Right lobe of liver (tissue), 6 donors: ENCODE results near the gene HESX1. TPM values are rescaled to one million over a fixed set of nuclear protein-coding genes. Genes with fewer than 3 reads are reported as not detected.

Experiments used
- ATAC-seq, 4 donors: fragments of 200-7000 bp; cut with Tn5 transposase; one replicate each; pipeline ENCODE4 v1.9.1; 2020; ENCODE audit warnings: mild to moderate bottlenecking in 4 of 4, moderate library complexity in 4 of 4
- DNase-seq, 3 donors: peaks; one replicate each; pipeline ENCODE4 v3.0.0-alpha.2; 2020
- H3K27ac ChIP-seq, 3 donors: fragments of 200-600 bp; one replicate each; pipeline ENCODE4 v1.8.0; 2022
- H3K27me3 ChIP-seq, 2 donors: fragments of 200-600 bp; one replicate each; pipeline ENCODE4 v1.8.0; 2022
- H3K36me3 ChIP-seq, 4 donors: fragments of 200-600 bp; sonication (generic) in 1 of 4; one replicate each; pipeline versions ENCODE4 v1.5.1 to v1.8.0; 2017 to 2022; ENCODE audit warnings: control low read depth in 1 of 4
- H3K4me1 ChIP-seq, 4 donors: fragments of 200-600 bp; sonication (generic) in 1 of 4; one replicate each; pipeline versions ENCODE4 v1.5.1 to v1.8.0; 2017 to 2022; ENCODE audit warnings: control low read depth in 1 of 4
- H3K4me3 ChIP-seq, 3 donors: fragments of 200-600 bp; one replicate each; pipeline ENCODE4 v1.8.0; 2022
- H3K9me3 ChIP-seq, 4 donors: fragments of 200-600 bp; sonication (generic) in 1 of 4; one replicate each; pipeline versions ENCODE4 v1.5.1 to v1.8.0; 2017 to 2022; ENCODE audit warnings: control low read depth in 1 of 4
- POLR2A ChIP-seq: fragments of 450-650 bp; IDR thresholded peaks from one replicate; pipeline ENCODE4 v1.6.1; 2017; ENCODE audit warnings: antibody characterized with exemption, mild to moderate bottlenecking
- WGBS: methylation state at CpG from one replicate; pipeline ENCODE4 v1.1.6; 2018; ENCODE audit warnings: low coverage, low lambda C conversion rate; ENCODE audit not compliant: insufficient coverage; ENCODE audit errors: missing lambda C conversion rate; 5-methylcytosine and 5-hydroxymethylcytosine counted together
- intact Hi-C, 2 donors: fragments of 100-400 bp; cut with DNase I; formaldehyde crosslinking; loops; one replicate each; pipeline versions ENCODE4 v1.11.2 to v1.14.1; 2022
- total RNA-seq, 6 experiments: library from RNA; depleted of rRNA in 2 of 6; stranded (reverse); fragments of >200 nt in 2 of 6; fragmentation: NEBNext Ultra II Directional in 3 of 6; extraction: Animal tissue kit (Norgen Biotek cat#: 25700) in 3 of 6; gene quantifications; one replicate each; pipeline versions ENCODE4 v1.1.0 to v1.2.4, GENCODE V29; 2016 to 2023
- TF ChIP-seq, protein P1 (sequence below), 4 donors: fragments of 200-600 bp in 3 of 4; fragments of 450-650 bp in 1 of 4; IDR thresholded peaks; one replicate each; pipeline versions ENCODE4 v1.5.1 to v1.8.0; 2016 to 2022; ENCODE audit warnings: antibody characterized with exemption in 4 of 4, mild to moderate bottlenecking in 2 of 4
- donor health status: DM: no; HTN: yes; CAD: no.
- donor health status: DM: no; HTN: no; CAD: no.
- donor health status: DM: no; HTN: no; CAD: no.
- donor health status: DM: no; HTN: yes; CAD: no.
- donor health status: DM: no; HTN: yes; CAD: no.

The HESX1 gene
- total RNA-seq, 6 experiments from 2014 or later = 0.22 to 0.95 (median 0.66) TPM; not detected in 2

DNA sequence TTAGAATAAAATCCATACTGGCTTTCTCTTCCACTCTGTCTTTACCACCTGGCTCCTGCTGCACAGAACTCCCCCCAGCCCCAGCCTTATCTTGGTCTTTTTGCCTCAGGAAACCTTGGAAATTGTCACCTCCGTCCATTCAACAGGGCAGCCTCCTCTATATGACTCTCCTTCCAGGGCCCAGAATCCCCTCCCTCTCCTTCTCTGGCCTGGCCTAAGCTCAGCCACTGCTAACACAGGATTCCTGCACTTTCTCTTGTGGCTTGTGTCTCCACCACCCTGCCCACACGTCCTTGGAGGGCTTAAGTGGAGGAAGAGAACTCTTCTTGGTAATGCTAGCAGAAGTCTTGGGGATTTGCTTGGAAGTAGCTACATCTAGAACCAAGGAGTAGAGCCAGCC, 33.1 kb downstream of the HESX1 start:
- no peaks in the 10 kb centered on the region for H3K27me3 ChIP-seq
- 33% methylated on average over 2 of the region's 2 CpGs for WGBS
- H3K4me3 ChIP-seq = no peak overlapping the region
- intact Hi-C loops = no loop called here
- DNase-seq = no peak
- no peak overlapping the region for H3K27ac ChIP-seq
- no peak for TF ChIP-seq POLR2A
- TF ChIP-seq, protein P1, sequence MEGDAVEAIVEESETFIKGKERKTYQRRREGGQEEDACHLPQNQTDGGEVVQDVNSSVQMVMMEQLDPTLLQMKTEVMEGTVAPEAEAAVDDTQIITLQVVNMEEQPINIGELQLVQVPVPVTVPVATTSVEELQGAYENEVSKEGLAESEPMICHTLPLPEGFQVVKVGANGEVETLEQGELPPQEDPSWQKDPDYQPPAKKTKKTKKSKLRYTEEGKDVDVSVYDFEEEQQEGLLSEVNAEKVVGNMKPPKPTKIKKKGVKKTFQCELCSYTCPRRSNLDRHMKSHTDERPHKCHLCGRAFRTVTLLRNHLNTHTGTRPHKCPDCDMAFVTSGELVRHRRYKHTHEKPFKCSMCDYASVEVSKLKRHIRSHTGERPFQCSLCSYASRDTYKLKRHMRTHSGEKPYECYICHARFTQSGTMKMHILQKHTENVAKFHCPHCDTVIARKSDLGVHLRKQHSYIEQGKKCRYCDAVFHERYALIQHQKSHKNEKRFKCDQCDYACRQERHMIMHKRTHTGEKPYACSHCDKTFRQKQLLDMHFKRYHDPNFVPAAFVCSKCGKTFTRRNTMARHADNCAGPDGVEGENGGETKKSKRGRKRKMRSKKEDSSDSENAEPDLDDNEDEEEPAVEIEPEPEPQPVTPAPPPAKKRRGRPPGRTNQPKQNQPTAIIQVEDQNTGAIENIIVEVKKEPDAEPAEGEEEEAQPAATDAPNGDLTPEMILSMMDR (IDR thresholded peaks at IDR 0.05) = no peak
- no peaks in the 10 kb centered on the region for H3K9me3 ChIP-seq
- H3K36me3 ChIP-seq = no peaks in the 10 kb centered on the region
- peaks cover 0 to 8% (median 3%) of the 10 kb centered on the region in 4 donors for H3K4me1 ChIP-seq
- no peak for ATAC-seq

DNA sequence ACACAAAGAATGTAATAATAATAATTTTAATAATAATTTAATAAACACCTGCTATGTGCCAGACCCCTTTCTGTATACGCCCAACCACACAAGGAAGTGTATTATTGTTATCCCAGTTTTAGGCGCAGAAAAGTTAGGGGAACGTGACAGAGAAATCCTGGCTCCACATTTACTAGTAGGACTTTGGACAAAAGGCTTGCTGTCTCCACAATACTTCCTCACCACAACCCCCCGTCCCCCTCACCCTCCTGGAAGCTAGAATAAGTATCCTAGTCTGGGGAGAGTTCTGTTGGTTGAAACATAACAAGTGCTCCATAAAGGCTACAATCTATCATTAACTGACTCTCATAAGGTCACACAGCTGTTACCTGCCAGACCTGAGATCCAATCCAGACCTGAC, 34.1 kb downstream of the HESX1 start:
- Histone ChIP-seq H3K36me3 (no peaks in the 10 kb centered on the region), H3K27ac (no peak overlapping the region), H3K4me1 (peaks cover 0 to 17% (median 3%) of the 10 kb centered on the region in 4 donors), H3K27me3 (no peaks in the 10 kb centered on the region), H3K4me3 (no peak overlapping the region), H3K9me3 (no peaks in the 10 kb centered on the region)
- DNase-seq (no peak), ATAC-seq (no peak)
- TF ChIP-seq, protein P1 (IDR thresholded peaks at IDR 0.05) = no peak
- no peak for TF ChIP-seq POLR2A
- intact Hi-C loops = no loop called here
- 15% methylated on average over 4 of the region's 4 CpGs for WGBS

DNA sequence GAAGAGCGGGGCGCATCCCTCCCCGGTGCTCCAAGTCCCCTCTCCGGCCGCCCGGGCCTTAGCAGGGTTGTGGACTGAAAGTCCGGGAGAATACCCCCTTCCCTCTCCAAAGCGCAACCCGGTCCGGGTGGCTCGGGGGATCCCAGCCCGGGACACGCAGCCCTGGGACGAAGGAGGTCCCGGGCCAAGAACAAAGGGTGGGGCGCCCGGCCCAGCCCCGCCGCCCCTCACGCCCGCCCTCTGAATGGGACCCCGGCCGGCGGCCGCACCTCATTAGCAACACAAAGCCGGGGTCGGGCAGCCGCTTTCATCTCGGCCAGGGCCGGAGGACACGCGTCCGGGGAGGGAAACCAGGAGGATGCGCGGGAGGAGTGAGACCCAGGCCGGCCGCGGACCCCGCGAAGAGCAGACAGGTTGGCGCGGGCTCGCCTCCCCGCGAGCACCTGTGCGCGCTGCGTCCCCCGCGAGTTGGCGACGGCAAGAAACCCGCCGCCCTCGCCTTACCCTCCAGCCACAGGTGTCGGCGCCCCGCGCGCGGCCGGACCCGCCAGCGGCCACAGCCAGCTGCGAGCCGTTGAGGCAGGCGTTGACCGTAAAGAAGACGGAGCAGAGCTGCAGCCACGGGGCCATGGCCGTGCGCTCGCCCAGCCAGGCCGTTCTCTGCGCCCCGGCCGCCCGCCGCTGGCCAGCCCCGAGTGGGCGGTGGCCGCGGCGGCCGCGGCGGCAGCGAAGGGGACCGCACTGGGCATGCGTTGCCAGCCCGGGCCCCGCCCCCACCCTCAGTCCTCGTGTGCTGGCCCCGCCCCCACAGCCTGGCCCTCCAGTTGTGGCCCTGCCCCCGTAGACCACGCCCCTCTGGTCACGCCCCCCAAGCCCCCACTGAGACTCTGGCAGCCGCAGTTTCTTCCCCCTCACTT, 34.9 kb downstream of the HESX1 start, which contains the start of gene IL17RD:
Gene IL17RD, minus strand, starts transcription at position 697 of the 917 bp plus-strand sequence. Its CDS starts 67 bp downstream, at position 630.
- Histone ChIP-seq H3K27ac (no peak within 1 kb of the TSS), H3K27me3 (no peaks in the 10 kb centered on the region), H3K36me3 (no peaks in the 10 kb centered on the region), H3K4me1 (peaks cover 0 to 17% (median 3%) of the 10 kb centered on the region in 4 donors), H3K9me3 (no peaks in the 10 kb centered on the region), H3K4me3 (peak within 1 kb of the TSS; percentile 58 to 70 (median 70))
- ATAC-seq = peak; percentile 85 to 89 (median 89)
- peak; percentile 71 to 85 (median 73) for DNase-seq
- WGBS = 0% methylated on average over 2 of the region's 98 CpGs
- intact Hi-C loops = no loop called here
- TF ChIP-seq, protein P1 (IDR thresholded peaks at IDR 0.05) = no peak
- no peak for TF ChIP-seq POLR2A

DNA sequence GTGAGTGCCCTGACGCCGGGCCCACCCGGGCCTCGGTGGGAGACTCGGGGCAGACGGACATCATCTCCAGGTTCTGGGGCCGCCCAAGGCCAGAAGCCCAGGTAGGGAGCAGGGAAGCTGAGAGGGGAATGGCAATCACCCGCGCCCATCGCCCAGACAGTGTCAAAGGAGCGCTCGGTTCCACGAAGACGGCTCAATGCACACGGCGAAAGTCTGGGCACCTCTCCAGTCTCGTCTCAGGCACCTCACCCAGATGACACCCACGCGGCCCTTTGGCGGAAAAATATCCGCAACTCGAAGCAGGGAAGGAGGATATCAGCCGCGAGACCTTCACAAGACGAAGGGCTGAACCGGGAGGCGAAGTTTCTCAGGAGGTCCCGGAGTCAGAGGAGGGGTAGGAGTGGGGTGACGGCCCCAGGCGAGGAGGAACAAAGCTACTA, 35.5 kb downstream of the HESX1 start:
- DNase-seq (peak in 1 of 3 donors; percentile 30), ATAC-seq (peak in 3 of 4 donors; percentile 7 to 35 (median 9))
- intact Hi-C loops = no loop called here
- Histone ChIP-seq H3K4me3 (peak overlapping the region; percentile 58 to 70 (median 70)), H3K4me1 (peaks cover 0 to 17% (median 3%) of the 10 kb centered on the region in 4 donors), H3K27ac (no peak overlapping the region), H3K9me3 (no peaks in the 10 kb centered on the region), H3K36me3 (no peaks in the 10 kb centered on the region), H3K27me3 (no peaks in the 10 kb centered on the region)
- WGBS = no CpG with 5 or more reads among the region's 30 CpGs
- no peak for TF ChIP-seq POLR2A
- TF ChIP-seq, protein P1 (IDR thresholded peaks at IDR 0.05) = no peak
